Mammary epithelial cell (primary cell): ENCODE data around the gene PPM1F.

Source experiments
- CTCF ChIP-seq, 2 donors: IDR thresholded peaks in 1 of 2; conservative IDR thresholded peaks in 1 of 2; 2 replicates each; pipeline ENCODE4 v1.5.1; 2011 to 2012; ENCODE audit warnings: inconsistent platforms in 2 of 2, low read length in 2 of 2, mild to moderate bottlenecking in 2 of 2, control low read depth in 1 of 2, low read depth in 1 of 2; ENCODE audit not compliant: insufficient read depth in 1 of 2; ENCODE audit errors: extremely low read depth in 1 of 2
- EZH2 ChIP-seq: IDR thresholded peaks from 2 replicates; pipeline ENCODE4 v1.6.1; 2012; ENCODE audit warnings: low read length, inconsistent platforms, borderline replicate concordance

DNA sequence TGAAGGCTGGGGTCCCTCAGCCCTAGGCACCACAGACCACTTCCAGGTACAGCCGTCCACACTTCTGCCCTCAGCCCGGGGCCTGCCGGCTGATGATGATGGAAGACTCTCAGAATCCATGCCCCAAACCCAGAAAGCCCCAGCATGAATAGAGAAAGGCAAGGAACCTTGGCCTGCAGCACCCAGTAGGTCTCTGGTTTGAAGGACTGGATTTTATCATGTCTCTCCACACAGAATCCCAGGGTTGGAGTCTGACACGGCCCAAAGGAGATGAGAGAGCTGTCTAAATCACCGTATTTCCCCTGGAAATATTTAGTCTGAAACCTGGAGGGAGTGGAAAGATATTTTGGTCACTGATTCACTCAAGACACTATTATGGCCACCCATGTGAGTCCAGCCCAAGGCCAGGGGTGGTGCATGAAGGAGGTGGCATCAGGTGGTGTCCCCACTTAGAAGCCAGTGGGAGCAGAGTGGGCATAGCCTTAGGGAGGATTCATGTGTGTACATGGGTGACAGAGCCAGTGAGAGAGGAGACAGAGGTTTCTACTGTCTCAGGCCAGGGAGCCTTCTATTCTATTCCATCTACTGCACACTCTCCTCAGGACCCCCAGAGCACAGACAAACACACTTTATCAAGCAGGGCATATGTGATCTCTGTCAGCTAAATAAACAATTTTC, 15.9 kb upstream of the PPM1F start:
- TF ChIP-seq CTCF (conservative IDR thresholded peaks at IDR 0.05 in 1 of 2, IDR thresholded peaks at IDR 0.05 in 1 of 2; ENCODE audit: extremely low read depth in 1 of 2, insufficient read depth in 1 of 2, low read depth in 1 of 2, low read length in 2 of 2) (no peak), EZH2 (no peak)
